GM19043 (cell line): ENCODE results near the gene PHB1.
"Not testable (repeated sequence)": the region's sequence is repeated elsewhere in the genome, so short reads cannot be mapped to it uniquely, and the experiment has no call there.

Source experiments
- ATAC-seq: cut with Tn5 transposase; IDR thresholded peaks from one replicate; pipeline ENCODE4 v1.9.1; 2021; ENCODE audit warnings: low read depth; ENCODE audit not compliant: unreplicated experiment

The PHB1 gene

DNA sequence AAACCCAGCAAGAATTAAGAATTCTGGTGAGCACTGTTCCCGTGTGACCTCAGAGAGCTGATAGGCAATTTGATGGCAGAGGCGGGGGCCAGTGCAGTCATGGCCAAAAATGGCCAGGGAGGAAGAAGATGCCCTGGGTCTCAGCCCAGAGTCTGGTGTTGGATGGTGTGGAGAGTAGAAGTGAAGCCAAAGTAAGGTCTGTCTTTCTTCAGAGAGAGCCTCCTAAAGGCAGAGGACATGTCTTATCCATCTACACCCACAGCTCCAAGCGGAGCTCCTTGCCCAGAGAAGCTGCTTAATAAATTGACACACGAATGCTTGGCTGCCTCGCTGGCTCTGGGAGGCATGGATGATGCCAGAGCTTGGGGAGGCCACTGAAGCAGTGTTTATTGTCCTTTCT is 32.9 kb downstream of the PHB1 start:
- no peak for ATAC-seq

DNA sequence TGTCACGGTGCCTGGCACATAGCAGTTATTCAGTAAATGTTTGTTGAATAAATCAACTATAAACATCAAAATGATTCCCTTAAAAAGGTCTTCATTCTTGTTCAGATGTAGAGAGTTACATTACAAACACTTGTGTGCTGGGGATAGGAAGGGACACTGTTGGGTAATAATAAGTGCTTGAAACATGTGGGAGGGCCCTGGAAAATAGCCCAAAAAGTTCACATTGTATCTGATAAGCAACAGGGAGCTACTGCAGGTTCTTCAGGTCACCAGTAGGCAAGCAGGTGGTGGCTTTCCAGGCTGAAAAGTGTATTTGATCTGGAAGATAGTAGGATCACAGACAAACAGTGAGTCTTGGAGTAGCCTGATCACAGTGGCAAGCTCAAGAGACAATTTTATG is 33.6 kb downstream of the PHB1 start:
- no peak for ATAC-seq

DNA sequence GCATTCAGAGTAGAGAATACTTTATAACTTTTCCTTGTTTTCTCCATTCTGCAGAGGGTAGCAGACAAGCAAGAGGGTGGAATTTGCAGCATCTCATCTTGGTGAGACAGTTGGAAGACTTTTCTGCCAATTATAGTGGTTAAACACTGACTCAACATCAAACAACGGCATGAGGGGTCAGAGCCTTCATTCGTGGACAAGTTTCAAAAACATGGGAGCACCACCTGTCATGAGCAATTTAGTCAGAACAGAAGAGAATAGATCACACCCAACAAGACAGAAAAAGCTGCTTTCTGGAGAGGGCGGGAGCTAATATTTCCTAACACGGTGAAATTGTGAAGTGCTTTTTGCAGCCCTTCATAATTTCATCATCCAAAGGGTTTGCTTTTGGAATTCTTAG is 34.8 kb downstream of the PHB1 start:
- no peak for ATAC-seq

DNA sequence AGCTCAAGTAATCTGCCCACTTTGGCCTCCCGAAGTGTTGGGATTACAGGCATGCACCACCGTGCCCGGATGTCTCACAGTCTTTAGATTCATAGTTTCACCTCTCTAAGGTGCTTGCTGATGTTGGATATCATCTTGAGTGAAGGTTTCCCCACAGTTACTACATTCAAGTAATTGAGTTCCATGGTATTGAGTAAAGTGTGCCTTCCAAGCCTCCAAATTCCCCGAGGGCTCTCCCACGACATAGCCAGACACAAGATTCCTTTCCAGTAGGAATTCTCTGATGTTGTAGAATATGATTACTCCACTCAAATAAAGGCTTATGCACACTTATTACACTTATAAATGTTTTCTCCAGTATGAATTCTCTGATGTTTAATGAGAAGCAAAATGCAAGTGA is 36.4 kb downstream of the PHB1 start:
- no peak for ATAC-seq

DNA sequence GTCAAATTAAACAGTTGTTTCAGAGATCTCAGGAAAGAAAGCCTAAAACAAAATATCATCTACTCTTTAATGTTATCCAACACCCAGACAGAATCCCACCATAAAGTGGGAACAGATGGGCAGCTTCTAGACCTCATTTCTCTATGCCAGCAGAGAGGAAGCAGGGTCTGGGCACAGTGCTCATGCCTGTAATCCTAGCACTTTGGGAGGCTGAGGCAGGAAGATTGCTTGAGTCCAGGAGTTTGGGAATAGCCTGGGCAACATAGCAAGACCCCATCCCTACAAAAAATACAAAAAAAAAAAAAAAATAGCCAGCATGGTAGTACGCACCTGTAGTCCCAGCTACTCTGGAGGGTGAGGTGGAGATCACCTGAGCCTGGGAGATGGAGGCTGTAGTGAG is 39.1 kb downstream of the PHB1 start:
- ATAC-seq, result no peak

DNA sequence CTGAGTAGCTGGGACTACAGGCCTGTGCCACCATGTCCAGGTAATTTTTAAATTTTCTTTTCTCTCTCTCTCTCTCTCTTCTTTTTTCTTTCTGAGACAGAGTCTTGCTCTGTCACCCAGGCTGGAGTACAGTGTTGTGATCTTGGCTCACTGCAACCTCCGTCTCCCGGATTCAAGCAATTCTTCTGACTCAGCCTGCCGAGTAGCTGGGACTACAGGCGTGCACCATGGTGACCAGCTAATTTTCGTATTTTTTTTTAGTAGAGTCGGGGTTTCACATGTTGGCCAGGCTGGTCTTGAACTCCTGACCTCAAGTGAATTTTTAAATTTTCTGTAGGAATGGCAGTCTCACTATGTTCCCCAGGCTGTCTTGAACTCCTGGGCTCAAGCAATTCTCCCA is 41.6 kb downstream of the PHB1 start:
- ATAC-seq, result no peak

DNA sequence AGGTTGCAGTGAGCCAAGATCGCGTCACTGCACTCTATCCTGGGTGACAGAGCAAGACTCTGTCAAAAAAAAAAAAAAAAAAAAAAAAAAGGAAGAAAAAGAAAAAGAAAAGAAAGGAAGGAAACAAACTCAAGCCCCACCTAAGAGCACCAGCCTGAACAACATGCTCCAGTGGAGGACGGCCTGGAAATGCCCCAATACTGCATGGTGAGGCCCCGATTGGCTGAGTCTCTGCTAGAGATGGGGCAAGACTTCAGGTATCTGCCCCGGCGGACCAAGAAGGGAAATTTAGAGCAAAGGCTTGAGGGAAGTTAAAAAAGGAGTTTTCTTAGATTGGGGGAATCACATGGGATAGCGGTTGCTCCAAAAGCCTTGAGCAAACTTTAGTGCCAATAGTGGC is 42.3 kb downstream of the PHB1 start:
- ATAC-seq, result no peak

DNA sequence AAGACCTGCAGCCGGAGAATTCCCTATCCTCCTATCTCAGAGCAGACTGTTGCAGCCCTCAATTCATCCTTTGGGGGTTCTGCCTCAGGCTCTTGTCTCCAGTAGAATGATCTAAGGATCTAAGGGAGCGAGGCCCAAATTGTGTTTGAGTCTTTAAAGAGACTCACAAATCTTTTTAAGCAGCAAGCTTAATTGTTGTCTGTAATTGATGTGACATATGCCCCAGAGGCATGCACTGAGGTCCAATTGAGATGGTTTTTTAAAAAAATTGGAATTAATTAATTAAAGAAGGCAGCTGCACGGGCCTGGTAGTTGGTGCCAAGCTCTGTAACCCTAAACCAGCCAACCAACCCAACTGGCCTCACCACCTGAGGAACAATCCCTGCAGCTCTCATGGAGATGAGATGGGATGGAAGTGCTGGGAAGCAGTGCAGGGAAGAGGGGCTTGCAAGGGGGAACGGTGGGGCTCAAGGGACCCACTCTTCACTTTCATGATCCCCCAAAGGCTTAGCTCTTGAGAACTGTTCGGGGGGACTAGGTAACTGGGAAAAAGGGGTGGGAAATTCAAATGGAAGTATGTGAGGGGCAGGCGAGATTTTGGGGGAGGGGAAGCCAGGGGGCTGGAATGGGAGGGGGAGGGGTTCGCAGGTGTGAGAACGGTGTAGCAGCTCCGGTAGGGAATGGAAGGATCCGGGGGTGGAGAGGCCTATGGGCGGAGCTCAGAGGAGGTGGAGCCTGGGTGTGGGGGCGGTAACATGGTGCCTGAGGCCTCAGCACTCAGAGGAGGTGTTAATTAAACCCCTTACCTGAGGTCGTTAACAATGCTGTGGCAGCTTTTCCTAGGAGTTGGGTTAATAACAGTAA is 43.5 kb downstream of the PHB1 start:
- no peak for ATAC-seq

DNA sequence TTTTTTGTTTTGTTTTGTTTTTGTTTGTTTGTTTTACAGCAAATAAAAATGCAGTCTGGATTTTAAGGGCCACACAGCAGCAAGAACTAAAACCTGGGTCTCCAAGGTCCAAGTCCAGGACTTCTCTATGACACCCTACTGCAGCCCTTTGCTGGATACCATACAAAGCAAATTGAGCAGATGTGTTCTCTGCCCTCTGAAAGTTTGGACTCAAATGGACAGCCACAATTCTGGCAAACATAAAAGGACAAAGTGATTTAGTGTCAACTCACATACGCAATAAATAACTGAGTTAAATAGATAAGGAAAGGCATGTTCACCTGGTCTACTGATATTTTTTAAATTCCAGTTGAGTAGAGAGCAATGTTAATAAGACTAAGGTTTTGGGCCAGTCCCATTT is 44.9 kb downstream of the PHB1 start:
- ATAC-seq, result no peak

DNA sequence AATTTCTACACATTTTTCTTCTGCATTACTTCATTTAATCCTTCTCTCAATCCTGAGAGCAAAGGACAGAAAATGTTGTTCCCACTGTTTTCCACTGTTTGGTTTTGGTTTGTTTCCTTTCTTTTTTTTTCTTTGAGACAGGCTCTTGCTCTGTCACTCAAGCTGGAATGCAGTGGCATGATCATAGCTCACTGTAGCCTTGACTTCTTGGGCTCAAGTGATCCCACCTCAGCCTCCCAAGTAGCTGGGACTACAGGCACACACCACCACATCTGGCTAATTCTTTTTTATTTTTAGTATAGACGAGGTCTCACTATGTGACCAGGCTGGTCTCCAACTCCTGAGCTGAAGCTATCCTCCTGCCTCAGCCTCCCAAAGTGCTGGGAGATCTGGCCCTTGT is 45.6 kb downstream of the PHB1 start:
- ATAC-seq, result no peak

DNA sequence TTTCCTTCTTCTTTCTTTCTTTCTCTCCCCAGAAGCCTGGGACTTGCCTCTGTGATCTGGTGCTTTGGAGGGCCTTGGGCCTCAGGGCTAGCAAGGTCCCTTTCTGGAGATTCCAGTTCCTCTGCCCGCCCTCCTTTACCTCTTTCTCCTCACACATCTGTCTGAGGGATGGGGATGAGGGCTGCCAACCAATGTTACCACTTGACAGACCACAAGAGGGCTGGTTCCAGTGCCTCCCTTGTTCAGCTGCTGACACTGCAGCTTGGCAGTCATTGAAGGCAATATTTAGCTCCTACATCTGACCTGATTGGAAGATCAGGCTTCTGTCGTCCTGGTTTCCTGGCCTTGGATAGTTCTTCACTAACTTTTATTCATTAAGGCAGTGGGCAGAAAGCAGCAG is 49.0 kb downstream of the PHB1 start:
- ATAC-seq, result no peak

DNA sequence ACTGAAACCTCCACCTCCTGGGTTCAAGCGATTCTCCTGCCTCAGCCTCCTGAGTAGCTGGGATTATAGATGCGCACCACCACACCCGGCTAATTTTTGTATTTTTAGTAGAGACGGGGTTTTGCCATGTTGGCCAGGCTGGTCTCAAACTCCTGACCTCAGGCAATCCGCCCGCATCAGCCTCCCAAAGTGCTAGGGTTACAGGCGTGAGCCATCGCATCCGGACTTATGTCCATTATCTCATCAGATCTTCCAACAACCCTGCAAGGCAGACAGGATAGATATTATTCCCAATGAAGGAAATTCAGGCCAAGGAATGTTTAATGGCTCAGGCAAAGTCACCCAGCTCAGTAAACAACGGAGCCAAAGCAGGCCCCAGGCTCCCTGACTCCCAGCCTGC is 49.6 kb downstream of the PHB1 start:
- ATAC-seq, result not testable (repeated sequence)

DNA sequence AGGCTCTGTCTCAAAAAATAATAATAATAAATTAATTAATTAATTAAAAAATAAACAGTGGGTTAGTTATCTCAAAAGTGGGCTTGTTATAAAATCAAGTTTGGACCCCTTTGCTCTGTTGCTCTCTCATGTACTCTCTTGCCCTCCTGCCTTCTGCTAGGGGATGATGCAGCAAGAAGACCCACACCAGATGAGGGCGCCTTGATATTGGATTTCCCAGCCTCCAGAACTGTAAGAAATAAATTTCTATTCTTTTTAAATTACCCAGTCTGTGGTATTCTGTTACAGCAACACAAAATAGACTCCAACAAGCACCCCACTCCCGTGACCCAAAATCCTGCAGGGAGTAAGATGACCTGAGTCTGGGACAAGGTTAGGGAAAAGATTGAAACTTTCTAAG is 50.6 kb downstream of the PHB1 start:
- no peak for ATAC-seq

DNA sequence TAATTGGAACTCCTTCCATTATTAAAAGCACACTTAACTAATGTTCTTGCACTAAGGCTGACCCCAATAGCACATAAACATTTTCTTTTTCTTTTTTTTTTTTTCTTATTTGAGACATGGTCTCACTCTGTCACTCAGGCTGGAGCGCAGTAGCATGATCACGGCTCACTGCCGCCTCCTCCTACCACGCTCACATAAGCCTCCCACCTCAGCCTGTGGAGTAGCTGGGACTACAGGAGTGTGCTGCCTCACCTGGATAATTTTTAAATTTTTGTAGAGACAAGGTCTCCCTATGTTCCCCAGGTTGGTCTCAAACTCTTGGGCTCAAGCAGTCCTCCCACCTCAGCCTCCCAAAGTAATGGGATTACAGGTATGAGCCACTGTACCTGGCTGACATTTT is 51.4 kb downstream of the PHB1 start:
- ATAC-seq, result no peak

DNA sequence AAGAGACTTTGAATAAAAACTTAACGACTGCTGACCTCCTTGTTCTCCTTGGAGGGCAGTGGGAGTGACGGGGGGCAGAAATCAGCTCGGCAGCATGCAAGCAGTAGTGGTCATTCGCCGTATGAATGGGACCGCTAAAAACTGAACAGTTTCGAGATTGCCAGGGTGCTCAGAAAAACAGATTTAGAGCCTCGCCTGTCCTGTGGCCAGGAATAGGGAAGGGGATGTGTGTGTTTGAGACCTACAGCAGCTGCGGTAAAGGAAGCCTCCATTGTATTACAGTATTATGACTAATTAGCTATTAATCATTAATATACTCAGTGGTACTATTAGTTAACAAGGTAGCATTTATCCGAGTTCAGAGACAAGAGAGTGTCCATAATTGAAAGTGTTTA is 52.0 kb downstream of the PHB1 start:
- no peak for ATAC-seq

DNA sequence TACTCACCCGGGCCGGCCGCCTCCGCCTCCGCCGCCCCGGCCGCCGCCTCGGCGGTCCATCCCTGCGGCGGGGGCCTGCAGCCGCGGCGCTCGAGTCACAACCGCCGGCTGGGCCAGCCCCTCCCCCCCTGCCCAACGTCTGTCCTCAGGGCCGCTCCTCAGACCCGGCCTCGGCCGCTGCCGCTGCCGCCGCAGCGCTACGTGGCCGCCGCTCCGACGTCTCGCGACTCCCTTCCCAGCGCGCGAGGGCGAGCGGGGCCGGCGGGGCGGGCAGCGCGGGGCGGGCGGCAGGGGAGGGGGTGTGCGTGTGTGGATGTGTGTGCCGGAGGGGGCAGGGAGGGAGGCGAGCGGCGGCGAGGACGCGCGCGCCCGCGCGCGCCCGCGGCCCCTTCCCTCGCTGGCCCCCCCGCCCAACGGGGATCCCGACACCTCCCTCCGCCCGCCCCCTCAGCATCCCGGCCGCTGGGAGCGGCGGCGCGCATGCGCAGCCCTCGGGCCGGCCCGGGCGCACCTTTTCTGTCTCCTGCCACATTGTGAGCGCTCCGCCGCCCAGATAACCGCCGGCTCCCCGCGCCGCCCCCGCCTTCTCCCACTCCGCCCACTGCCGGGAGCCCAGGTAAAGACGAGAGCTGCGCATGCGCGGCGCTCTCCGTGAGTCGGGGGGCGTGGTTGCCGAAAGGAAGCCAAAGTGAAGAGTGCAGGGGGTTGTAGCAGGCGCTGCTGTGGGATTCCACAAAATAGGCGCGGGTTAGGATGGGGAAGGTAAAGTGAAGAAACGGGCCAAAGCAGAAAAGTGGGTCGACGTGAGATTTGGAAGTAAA is 52.6 kb downstream of the PHB1 start, which contains the start of gene ZNF652:
Gene ZNF652 (minus strand): TSS at position 349 of the 821 bp plus-strand sequence. CDS start 44,525 bp downstream, outside the sequence.
- peak; percentile 37 for ATAC-seq

DNA sequence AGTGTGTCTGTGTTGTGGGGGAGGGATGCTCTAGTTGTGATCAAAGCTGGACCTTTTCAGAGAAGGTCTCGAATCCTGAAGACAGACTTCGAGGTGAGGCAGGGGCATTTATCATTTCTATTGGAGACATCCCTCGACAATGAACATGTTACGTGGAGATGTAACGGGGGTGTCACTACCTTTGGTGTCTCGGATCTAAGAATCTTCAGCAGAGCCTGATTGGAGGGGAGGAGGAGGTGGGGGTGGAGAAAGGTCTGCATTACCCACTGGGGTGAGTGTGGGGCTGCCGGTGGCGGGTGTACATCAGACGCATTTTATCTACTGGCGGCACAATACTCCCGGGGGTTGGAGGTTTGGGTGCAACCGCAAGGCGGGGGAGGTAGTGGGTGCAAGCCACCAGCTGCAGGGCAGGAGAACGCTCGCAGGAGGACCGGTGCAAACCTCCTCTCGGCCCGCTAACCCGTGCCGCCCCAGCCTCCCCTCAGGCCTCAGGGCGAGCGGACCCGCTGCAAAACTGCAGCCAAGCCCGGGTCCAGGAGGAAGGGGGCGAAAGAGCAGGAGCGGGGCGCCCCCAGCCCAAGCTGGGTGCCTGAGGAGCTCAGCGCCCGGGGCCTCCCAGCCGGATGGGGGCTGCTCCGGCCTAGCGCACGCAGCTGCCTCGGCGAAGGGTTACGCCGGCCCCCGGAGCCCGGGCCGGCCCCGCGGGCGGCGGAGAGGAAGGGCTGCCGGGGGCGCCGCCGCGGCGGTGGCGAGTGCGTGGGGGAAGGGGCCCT is 53.4 kb downstream of the PHB1 start:
- ATAC-seq, result peak; percentile 10

DNA sequence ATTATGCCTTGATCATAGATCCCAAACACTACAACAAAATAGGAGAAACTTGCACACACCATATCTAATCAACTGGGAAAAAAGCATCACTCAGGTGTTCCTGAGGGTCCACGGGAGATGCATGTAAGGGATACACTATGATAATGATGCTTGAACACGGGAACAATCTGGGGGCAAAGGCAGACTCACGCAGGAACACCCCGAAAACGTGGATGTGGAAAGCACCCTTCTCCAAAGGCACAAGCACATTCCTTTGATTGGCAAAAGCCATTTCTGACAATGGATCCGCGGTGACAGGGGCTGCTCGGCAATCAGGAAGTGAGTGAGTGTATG is 53.9 kb downstream of the PHB1 start:
- ATAC-seq, result no peak

DNA sequence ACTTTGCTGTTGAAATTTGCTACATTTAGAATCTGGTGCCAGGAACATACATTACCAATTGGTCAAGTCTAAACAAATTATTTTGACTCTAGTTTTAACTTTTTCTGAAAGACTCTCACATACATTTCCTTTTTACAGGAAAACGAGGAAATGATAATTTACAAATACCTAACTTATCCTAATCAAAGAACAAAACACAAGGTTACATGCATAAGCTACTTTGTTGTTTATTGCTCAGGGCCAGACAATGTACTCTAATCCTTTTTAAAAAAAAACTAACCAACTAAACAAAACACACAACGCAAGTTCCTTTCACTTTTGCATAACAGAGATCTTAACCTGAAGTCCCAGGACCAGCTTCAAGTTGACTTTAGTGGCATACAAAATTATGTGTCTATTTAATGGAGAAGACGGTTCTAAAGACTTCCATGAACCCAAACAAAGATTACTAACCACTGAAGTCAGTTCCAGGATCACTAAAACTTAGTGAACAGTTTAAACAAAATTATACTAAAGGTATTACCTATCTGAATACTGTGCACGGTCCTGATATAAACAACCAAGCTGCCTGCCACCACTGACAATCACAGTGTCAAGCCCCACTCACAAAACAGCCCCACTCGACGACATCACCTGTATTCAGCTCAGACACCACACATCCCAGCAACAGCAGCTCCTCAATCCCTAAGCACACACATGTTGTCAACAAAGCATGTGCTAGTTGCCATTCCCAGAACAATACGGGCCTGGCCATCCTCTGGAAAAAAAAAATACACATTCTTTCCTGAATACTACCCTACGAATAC is 54.5 kb downstream of the PHB1 start:
- no peak for ATAC-seq

DNA sequence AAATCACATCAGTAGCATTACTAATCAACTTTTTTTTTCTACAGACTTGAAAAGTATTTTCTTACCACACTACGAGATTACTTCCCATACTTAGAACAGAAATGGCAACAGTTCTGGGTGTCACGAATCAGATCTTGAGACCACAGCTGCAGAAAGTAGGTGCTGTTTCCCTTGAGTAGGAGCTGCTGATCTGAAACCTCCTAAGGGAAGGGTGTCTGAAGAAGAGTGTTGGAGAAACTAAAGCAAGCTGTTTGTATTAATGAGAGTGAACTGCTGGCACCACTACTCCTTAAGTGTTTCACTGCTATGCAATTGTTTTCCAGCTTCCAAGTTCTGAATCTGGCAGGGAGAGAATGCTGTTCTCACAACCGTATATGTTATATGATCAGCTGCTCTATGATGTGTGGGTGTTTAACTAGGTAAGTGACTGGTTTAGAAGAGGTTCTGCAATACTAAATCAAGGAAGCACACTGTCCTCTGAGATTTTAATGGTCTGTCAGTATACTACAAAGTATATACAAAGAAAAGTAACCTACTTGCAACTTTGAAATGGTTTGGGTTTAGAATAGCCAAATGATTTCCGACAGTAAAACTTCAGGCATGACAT is 55.9 kb downstream of the PHB1 start:
- ATAC-seq, result peak; percentile 50
